ENCODE data around the gene GAB2.
"Not testable (repeated sequence)": the region's sequence is repeated elsewhere in the genome, so short reads cannot be mapped to it uniquely, and the experiment has no call there.

GAB2 gene

DNA sequence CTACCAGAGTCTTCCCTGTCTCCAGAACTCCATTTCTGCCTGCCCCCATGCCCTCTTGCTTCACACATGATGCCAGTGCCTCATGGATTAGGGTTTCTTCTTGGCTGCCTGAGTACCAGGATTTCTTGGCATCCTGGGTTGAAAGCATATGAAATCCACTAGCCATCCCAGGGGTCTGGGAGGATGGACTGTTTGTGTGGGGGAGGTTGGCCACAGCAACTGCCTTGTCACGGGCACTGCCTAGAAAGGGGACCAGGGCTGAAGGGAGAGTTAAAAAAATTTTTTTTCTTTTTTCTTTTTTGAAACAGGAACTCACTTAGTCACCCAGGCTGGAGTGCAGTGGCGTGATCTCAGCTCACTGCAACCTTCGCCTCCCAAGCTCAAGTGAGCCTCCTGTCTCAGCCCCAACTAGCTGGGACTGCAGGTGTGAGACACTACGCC is 224.7 kb downstream of the GAB2 start:
- in situ Hi-C loops (cut with MboI; ENCODE audit: low sequenced_read_pairs) = no loop called here

DNA sequence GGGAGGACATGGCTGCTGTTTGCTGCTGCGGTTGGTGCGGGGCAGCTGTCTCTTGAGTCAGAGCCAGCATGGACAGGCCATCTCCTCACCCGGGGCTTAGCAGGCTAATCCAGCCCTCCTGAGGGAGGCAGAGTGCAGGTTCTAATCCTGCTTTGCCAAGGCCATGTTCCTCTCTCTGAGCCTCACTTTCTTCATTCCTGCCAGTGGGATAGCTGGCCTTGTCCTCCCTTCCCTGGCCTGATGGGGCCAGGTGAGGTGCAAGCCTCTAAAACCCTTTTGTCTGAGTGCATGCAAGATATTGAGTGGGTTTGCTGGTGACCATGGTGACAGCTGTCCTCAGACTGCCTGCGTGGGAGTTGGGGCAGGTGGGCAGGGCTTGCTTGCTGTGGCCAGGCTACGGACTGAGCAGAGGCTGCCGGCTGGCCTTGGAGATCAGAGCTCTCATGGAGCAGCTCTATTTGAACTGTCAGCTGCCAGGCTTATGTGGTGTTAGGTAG is 225.3 kb downstream of the GAB2 start:
- in situ Hi-C loops (cut with MboI; ENCODE audit: low sequenced_read_pairs) = no loop called here

DNA sequence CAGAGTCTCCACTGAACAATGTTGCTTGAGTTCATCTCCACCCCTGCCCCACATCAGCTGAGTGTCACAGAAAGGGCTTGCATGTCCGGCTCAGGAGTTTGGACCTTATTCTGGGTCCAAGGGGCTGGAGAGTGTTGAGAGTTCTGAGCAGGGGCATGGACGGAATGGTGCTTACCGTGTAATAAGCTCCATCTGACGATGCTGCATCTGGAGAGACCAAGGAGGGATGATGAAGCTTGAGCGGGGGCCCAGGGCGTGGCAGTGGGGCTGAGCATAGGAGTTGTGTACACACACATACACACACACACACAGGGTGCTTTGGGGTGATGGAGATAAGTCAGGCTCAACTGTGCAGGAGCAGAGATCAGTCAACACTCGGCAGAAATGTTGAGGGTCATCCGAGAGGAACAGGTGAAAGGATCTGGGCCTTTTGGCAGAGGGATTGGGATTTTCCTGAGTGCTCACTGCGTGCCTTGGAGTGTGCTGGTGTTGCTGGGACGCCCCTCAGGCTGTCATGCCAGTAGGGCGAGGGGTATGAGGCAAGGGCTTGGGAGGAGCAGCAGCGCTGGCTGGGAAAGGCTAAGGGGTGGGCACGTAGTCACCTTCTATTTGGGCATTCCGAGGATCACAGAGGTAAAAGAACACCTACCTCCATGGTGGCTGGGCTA is 226.6 kb downstream of the GAB2 start:
- in situ Hi-C loops (cut with MboI; ENCODE audit: low sequenced_read_pairs) = no loop called here

DNA sequence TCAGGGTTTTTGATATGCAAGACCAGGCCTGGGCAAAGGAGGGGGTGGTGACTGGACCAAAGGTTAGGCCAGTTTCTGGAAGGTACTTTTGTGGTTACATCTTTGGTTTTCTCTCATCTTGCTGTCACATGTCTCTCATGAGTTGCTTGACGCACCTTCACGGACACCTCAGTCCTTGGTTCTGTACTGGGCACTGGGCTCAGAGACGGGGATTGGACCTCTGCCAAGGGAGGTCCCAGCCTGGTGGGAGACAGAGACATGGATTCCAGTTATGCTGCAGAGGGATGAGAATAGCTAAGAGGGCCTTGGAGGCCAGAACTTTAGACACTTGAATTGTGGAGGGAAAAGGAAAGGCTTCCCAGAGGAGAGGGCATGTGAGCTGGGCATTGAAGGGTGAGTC is 227.2 kb downstream of the GAB2 start:
- in situ Hi-C loops (cut with MboI; ENCODE audit: low sequenced_read_pairs) = no loop called here

DNA sequence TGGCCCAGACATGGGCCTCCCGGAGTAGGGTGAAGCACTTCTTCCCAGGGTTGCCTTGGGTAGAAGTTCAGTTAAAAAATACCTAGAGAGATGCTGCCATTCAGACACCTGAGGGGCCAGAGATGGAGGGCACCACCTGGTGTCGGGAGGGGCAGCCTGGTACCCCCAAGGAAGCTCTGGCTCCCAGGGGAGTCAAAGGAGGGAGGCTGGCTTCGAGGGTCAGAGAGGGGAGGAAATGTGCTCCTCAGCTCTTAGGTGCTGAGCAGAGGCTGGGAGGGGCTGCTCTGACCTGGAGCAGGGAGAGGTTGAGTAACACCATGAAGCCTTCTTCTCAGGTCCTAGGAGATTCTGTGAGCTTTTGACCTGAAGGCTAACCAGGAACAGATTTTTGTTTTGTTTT is 227.8 kb downstream of the GAB2 start:
- in situ Hi-C loops (cut with MboI; ENCODE audit: low sequenced_read_pairs) = no loop called here

DNA sequence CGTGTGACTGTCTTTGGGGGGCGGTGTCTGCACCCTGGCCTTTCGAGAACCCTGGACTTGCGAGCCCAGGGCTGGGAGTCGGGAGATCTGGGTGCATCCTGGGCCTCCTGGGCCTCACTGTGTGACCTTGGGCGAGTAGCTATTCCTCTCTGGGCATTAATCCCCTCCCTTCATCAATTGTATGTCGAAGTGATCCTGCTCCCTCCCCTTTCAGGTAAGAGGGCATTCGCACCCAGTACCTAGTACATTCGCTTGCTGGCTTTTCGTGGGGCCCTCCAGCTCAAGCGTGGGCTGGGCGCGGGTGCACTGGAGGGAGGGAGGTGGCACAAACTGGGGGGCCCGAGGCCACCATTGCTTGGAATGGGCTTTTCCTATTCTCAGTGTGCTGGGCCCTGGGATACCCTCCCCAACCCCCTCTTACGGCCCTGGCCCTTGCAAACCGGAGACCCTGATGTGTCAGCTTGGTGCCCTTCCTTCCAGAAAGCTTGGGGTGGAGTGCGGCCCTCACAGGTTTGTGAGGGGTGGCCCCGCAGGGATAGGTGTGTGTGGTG is 228.4 kb downstream of the GAB2 start:
- in situ Hi-C loops (cut with MboI; ENCODE audit: low sequenced_read_pairs) = no loop called here

DNA sequence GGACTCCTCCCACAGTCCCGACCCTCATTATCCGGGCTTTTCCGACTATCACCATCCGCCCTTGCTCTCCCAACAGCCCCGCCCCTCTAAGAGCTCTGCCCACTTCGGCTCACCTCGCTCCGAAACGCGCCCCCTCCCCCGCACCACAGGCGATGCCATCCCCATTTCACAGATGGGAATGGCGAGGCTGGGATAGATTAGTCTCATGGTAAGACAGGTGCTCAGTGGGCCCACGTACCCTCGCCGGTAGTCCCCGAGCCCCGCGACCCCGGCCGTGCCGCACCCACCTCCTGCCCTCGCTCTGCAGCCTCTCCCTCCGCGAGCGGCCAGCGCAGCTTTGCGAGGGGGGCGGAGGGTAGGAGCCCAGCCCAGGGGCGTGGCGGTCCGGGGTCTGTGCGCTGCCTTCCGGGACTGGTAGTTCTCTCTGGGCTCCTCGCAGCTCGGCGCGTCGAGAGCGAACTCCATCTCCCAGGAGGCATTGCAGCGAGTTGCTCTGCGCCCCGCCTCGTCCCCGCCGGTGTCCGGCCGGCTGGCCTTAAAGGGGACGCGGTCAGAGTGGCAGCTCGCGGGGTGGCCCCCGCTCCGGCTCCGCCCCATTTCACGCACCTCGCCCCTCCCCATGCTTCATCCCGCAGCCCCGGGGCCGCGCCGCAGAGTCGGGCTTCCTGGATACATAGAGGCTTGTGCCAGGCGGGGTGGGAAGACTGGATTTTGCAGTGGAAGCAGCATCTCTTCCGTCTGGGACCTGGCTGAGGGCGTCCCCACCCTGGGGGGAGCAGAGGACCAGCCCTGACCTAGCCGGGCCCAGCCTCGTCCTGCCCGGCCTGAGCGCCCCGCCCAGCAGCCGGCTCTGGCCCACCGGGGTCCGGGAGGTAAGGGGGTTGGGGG is 229.1 kb downstream of the GAB2 start, which contains the start of the genes KCTD21 and USP35:
KCTD21 (minus strand) TSS at position 341 of the 888 bp plus-strand sequence. CDS start 14,072 bp downstream, outside the sequence.
USP35 (plus strand) TSS at position 634 of the 888 bp plus-strand sequence. CDS start 7,327 bp downstream, outside the sequence.
- in situ Hi-C loops (cut with MboI; ENCODE audit: low sequenced_read_pairs) = no loop called here

DNA sequence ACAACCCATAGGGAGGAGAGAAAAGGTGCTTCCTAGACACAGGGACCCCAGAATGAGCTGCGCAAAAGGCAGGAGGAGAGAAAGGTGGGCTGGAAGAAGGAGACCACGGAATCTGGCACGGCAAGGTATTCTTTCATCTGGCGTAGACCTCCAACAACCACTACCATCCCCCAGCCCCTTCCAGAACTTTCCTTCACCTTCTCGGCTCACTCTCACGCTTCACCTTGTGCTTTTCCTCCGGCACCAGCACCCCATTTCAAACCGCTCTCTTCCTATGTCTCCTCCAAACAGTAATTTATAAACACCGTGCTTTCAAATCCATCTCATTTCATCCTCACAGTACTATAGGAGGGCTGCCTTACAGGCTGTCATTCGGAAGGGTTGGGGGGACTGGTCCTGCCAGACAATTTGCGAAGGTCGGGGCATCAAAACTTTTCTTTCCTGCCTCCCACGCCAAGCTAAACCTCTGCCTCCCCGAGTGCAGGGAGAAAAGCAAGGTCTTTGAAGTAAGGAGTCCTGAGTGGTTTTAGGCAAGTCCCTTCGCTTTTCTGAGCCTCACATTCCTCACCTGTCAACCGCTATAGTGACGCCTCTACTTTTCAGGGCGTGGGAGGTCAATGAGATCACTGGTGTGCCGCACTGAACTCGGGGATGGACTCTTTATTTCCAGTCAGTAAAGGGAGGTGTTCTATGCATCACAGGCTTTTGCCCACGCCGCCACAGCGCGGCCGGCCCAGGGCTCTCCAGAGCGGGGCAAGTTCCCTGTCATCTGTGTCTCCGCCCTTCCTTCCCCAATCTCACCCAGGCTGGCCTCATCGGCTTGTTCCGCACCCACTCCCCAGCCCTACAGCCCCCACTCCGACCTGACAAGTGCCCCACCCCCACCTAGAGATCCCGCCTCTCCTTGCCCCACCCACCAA is 230.0 kb downstream of the GAB2 start:
- in situ Hi-C loops (cut with MboI; ENCODE audit: low sequenced_read_pairs) = no loop called here

DNA sequence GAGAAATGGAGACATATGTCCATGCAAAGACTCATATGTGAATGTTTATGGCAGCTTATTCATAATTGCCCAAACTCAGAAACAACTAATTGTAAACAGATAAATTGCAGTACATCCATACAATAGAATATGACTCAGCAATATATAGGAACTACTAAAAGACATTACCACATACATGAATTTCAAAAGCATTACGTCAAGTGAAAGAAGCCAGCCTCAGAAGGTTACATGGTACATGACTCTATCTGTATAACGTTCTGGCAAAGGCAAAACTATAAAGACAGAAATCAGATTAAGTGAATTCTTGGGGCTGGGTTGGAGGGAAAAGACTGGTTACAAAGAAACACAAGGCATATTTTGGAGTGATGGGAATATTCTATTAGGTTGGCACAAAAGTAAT is 236.4 kb downstream of the GAB2 start:
- in situ Hi-C loops (cut with MboI; ENCODE audit: low sequenced_read_pairs) = no loop called here

DNA sequence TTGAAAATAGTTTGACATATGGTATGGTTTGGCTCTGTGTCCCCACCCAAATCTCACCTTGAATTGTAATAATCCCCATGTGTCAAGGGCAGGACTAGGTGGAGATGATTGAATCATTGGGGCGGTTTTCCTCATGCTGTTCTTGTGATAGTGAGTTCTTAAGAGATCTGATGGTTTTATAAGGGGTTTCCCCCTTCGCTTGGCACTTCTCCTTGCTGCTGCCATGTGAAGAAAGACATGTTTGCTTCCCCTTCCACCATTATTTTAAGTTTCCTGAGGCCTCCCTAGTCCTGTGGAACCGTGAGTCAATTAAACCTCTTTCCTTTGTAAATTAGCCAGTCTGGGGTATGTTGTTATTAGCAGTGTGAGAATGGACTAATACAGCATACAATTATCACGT is 236.9 kb downstream of the GAB2 start:
- in situ Hi-C loops (cut with MboI; ENCODE audit: low sequenced_read_pairs) = no loop called here

DNA sequence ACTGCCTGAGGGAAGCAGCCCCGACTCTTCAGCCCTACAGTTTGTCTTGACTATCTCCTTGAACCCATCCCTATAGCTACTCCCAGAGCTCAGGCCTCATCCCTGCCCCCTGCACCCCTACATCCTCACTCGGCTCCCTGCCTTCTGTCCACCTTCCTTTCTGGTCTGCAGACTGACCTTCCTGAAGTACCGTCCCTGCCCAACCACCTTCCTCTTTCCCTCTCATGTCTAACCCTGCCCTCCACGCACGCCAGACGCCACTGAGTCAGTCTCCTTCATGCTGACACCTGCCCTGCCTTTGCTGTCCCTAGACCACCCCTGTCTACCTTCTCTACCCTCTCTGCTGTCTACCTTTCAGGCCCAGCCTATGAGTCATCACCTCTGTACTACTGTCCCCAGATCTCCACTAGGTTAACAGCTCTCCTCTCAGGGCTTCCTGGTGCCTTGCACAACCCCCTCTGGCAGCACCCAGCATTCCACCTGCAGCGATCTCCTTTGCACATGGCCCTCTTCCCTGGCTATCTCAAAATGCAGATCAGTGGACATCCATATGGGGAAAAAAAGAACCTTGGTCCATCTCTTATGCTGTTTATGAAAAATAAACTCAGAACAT is 238.1 kb downstream of the GAB2 start:
- in situ Hi-C loops (cut with MboI; ENCODE audit: low sequenced_read_pairs) = no loop called here

DNA sequence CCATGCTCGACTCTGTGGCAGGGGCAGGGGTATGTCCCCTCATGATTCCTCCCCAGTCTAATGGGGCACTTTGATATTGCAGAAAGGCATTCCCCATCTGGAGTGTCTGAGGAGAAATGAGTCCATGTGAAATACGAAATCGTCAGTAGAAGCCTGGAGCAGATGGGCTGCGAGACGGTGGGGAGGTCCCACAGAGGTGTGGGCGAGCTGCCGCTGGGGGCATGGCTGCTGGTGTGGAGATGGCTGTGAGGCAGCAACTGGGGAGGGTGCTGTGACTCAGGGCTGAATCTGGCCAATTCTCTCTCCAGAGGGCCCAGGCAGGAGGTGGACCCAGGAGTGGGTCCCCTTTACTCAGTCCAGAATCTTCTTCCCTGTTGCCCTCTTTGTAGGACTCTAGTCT is 240.4 kb downstream of the GAB2 start:
- in situ Hi-C loops (cut with MboI; ENCODE audit: low sequenced_read_pairs) = no loop called here

DNA sequence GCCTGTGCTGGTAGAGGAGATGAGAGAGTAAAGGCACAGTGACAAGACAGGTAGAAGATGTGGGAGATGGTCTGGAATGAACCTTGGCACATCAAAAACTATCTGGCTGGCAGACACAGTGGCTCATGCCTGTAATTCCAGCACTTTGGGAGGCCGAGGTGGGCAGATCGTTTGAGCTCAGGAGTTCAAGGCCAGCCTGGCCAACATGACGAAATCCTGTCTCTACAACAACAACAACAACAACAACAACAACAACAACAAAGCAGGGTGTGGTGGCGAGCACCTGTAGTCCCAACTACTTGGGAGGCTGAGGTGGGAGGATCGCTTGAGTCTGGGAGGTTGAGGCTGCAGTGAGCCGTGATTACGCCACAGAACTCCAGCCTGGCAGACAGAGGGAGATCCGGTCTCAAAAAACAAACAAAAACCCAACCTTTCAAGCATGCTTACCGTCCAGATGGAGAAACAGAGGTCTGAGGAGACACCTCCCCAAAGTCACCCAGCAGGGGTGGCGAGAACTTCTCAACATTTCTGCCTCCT is 240.9 kb downstream of the GAB2 start:
- in situ Hi-C loops (cut with MboI; ENCODE audit: low sequenced_read_pairs) = no loop called here

DNA sequence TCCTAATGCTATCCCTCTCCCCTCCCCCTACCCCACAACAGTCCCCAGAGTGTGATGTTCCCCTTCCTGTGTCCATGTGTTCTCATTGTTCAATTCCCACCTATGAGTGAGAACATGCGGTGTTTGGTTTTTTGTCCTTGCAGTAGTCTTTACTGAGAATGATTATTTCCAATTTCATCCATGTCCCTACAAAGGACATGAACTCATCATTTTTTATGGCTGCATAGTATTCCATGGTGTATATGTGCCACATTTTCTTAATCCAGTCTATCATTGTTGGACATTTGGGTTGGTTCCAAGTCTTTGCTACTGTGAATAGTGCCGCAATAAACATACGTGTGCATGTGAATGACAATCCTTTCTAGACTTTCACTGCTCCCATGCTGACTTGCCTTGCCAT is 241.8 kb downstream of the GAB2 start:
- in situ Hi-C loops (cut with MboI; ENCODE audit: low sequenced_read_pairs) = not testable (repeated sequence)

DNA sequence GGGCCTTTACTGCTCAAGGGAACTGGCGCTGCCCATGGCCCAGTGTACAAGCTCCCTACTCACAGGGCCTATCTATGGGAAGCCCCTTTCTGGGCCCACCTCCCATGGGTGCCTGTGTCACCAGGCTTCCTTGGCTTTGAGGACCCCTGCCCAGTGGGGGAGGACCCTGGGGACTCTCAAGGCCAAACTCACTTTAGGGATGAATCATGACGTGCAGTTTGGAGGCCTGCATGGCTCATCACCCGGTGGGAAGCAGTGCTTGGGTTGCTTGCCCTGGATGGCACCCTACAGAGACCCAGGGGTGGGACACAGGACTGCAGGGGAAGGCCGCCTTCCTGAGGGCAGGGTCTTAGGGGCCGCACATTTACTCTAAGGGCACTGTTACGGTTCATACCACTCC is 245.7 kb downstream of the GAB2 start:
- in situ Hi-C loops (cut with MboI; ENCODE audit: low sequenced_read_pairs) = no loop called here

DNA sequence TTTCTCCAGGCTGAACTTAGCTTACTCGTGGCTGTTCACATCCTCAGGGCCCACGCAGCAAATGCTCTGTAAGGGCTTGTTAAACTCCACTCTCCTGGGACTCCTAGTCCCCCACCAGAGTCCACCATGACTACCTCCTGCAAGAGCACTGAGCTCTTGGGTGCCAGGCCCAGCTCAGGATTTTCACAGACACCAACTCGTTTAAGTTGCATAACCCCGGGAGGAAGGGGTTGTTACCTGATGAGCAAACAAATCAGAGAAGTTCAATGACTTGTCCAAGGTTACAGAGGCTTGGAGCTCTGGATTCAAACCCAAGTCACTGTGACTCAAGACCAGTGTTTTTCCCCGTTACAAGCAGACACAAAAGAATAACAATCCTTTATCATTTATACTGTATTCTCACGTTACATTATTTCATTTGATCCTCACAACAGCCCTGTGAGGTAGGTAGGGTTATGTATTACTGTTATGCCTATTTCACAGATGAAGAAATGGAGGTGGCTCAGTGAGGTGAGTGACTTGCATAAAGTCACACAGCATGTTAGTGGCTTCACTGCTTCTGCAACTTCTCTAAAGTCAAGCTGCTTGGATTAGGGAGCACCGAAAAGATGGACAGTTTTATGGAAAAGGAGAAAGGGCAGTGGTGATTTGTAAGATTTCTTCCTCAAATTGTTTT is 246.6 kb downstream of the GAB2 start:
- in situ Hi-C loops (cut with MboI; ENCODE audit: low sequenced_read_pairs) = no loop called here

DNA sequence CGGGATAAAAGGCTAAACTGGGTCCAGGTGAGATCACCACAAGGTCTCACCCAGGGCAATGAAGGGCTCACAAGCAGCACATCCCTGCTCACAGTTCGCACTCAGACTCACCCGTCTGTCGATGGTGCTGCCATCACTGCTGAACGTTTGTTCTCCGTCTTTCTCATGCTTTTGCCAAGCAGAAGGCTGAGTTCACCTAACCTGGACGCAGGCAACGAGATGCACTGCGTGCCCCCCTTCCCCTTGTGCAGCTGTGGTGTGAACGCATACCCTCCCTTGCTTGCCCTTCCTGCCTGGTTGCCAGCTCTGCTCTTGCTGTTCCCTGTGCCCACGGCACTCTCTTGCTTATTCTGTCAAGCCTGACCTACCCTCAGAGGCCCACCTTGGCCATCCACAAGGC is 247.2 kb downstream of the GAB2 start:
- in situ Hi-C loops (cut with MboI; ENCODE audit: low sequenced_read_pairs) = no loop called here

DNA sequence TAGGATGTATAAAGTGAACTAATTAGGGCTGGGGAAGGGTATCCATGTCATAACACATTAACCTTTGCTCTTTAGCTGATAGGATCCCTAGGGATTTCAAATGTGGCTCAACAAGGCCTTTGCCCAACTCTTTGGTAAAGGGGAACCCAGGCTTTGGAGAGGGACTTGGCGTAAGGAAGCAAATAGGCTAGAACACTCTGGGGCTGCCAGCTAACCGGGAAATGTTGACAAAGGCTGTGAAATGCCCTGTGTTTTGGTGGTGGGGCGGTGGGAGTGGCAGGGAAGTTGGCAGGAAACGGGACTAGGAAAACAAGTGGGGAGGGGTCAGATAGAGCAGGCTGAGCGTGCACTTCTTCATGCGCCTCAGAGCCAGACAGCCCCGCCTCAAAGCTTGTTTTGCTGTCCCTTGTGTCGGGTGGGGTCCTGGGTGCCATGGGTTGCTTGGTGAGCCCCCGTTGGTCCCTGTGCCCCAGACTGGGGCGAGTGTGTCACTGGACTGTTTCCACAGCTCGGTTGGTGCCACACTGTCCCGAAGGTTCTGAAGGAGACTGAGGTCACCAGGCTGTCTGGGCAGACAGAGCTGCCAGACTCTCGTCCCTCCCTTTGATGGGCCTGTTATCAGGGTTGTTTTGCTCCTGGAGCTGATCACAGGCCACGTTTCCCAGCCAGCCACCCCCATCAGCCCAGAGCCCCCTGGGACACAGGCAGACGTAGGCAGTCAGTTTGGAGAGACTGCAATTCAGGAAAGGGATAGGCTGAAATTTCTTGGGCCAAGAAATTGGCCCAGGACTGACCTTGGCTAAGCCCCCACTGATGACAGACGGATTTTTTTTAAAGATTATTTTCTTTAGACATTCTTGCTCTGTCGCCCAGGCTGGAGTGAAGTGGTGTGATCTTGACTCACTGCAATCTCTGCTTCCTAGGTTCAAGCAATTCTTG is 248.8 kb downstream of the GAB2 start:
- in situ Hi-C loops (cut with MboI; ENCODE audit: low sequenced_read_pairs) = no loop called here
